ENCODE results near the gene ARHGAP20.

DNA sequence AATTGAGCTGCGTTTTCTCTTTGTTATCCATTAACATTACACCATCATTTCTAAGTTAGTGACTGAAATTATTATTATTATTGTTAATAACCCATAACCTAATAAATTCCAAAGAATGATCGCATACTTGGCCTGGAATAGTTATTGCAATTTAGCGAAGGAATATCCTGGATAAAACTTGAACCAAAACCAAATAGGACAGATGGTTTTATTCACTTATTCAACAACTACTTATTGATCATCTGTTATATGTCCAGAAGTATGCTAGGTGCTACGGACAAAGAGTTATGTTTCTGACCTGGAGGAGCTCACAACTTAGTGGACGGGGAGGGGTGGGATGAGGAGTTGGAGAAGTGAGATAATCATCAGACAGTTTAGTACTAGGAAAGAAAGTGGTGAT lies 44.8 kb upstream of the ARHGAP20 start:
- TF ChIP-seq, protein P1, sequence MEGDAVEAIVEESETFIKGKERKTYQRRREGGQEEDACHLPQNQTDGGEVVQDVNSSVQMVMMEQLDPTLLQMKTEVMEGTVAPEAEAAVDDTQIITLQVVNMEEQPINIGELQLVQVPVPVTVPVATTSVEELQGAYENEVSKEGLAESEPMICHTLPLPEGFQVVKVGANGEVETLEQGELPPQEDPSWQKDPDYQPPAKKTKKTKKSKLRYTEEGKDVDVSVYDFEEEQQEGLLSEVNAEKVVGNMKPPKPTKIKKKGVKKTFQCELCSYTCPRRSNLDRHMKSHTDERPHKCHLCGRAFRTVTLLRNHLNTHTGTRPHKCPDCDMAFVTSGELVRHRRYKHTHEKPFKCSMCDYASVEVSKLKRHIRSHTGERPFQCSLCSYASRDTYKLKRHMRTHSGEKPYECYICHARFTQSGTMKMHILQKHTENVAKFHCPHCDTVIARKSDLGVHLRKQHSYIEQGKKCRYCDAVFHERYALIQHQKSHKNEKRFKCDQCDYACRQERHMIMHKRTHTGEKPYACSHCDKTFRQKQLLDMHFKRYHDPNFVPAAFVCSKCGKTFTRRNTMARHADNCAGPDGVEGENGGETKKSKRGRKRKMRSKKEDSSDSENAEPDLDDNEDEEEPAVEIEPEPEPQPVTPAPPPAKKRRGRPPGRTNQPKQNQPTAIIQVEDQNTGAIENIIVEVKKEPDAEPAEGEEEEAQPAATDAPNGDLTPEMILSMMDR (IDR thresholded peaks at IDR 0.05) = no peak
- no peak for TF ChIP-seq ZFX (IDR thresholded peaks at IDR 0.05; ENCODE audit: borderline replicate concordance)

Measured in 22Rv1 (cell line).